NT2/D1 (cell line): ENCODE measurements around the gene HOXB7.

Experiments
- SUZ12 ChIP-seq: IDR thresholded peaks from 2 replicates; pipeline ENCODE4 v1.6.1; 2011; ENCODE audit not compliant: insufficient read length, insufficient read depth; ENCODE audit errors: extremely low read depth
- YY1 ChIP-seq: IDR thresholded peaks from 2 replicates; pipeline ENCODE4 v1.6.1; 2011; ENCODE audit not compliant: insufficient read length, insufficient read depth
- ZNF274 ChIP-seq: IDR thresholded peaks from 2 replicates; pipeline ENCODE4 v1.6.1; 2011; ENCODE audit warnings: mild to moderate bottlenecking, low read depth, low read length

DNA sequence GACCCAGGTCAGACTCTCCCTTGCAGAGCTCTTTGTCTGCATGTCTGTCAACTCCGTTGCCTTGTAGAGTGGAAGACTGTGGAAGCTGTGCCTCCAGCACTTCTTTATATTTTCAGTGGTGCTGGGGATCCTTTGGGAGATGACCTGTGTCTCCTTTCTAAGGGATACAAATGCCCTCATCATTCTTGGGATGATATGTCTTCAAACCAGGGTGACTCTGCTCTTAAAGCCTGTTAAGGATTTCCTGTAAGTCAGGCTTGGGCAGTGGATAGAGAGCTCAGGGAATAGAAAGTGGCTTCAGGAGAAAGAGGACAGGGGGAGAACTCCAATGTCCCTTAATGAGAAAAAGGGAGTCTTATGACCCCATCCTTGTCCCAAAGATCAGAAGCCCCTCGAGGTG is 22.3 kb downstream of the HOXB7 start:
- TF ChIP-seq SUZ12 = no peak
- no peak for TF ChIP-seq ZNF274
- no peak for TF ChIP-seq YY1
